Measurements from ENCODE around the gene SGMS1. TPM values are rescaled to one million over a fixed set of nuclear protein-coding genes. Genes with fewer than 3 reads are reported as not detected.

Gene SGMS1
- total and polyA plus RNA-seq, 8 donors = 47.0 to 58.1 (median 54.0) TPM

GRCh38 chr10:50438049-50438936 is 185.5 kb downstream of the SGMS1 start:
- no peak for TF ChIP-seq CTCF (IDR thresholded peaks at IDR 0.05)
- peak; percentile 29 for ATAC-seq
- no peaks in the 10 kb centered on the region for H3K36me3 ChIP-seq
- H3K27ac ChIP-seq = no peak overlapping the region
- H3K4me1 ChIP-seq = peaks cover 0 to 17% of the 10 kb centered on the region in 2 donors
- intact Hi-C loops (cut with DNase I) = no loop called here
- H3K27me3 ChIP-seq = no peaks in the 10 kb centered on the region
- DNase-seq = no peak
- H3K9me3 ChIP-seq = no peaks in the 10 kb centered on the region
- no peak overlapping the region for H3K4me3 ChIP-seq

- H3K27ac ChIP-seq = no peak overlapping the region
- no peaks in the 10 kb centered on the region for H3K36me3 ChIP-seq
- no peaks in the 10 kb centered on the region for H3K9me3 ChIP-seq
- no peak for TF ChIP-seq CTCF (IDR thresholded peaks at IDR 0.05)
- H3K27me3 ChIP-seq = no peaks in the 10 kb centered on the region
- ATAC-seq = peak; percentile 54
- H3K4me1 ChIP-seq = peaks cover 0 to 17% of the 10 kb centered on the region in 2 donors
- H3K4me3 ChIP-seq = no peak overlapping the region
- intact Hi-C loops (cut with DNase I) = no loop called here
- DNase-seq = no peak
Observed at GRCh38 chr10:50437248-50437647, 186.5 kb downstream of the SGMS1 start.

- no peak overlapping the region for H3K27ac ChIP-seq
Observed at GRCh38 chr10:50436805-50437204, 187.0 kb downstream of the SGMS1 start.

GRCh38 chr10:50432211-50433009 is 191.3 kb downstream of the SGMS1 start:
- no peaks in the 10 kb centered on the region for H3K9me3 ChIP-seq
- no peak overlapping the region for H3K27ac ChIP-seq
- no peaks in the 10 kb centered on the region for H3K36me3 ChIP-seq
- TF ChIP-seq CTCF (IDR thresholded peaks at IDR 0.05) = no peak
- no peak for DNase-seq
- no peak overlapping the region for H3K4me3 ChIP-seq
- no peak for ATAC-seq
- H3K4me1 ChIP-seq = peaks cover 5 to 24% of the 10 kb centered on the region in 2 donors
- H3K27me3 ChIP-seq = no peaks in the 10 kb centered on the region
- intact Hi-C loops (cut with DNase I) = no loop called here

More at GRCh38 chr10:50436805-50437204, 187.0 kb downstream of the SGMS1 start:
- intact Hi-C loops (cut with DNase I) = no loop called here
- H3K4me1 ChIP-seq = peaks cover 0 to 20% of the 10 kb centered on the region in 2 donors
- no peaks in the 10 kb centered on the region for H3K9me3 ChIP-seq
- DNase-seq (no peak), ATAC-seq (no peak)
- no peaks in the 10 kb centered on the region for H3K36me3 ChIP-seq
- no peaks in the 10 kb centered on the region for H3K27me3 ChIP-seq
- TF ChIP-seq CTCF (IDR thresholded peaks at IDR 0.05) = no peak
- no peak overlapping the region for H3K4me3 ChIP-seq

GRCh38 chr10:50431791-50432190 is 192.0 kb downstream of the SGMS1 start:
- Histone ChIP-seq H3K9me3 (no peaks in the 10 kb centered on the region), H3K27ac (peak overlapping the region in 1 of 2 donors; percentile 13), H3K4me3 (no peak overlapping the region), H3K36me3 (no peaks in the 10 kb centered on the region), H3K27me3 (no peaks in the 10 kb centered on the region), H3K4me1 (peaks cover 5 to 21% of the 10 kb centered on the region in 2 donors)
- no peak for DNase-seq
- TF ChIP-seq CTCF (IDR thresholded peaks at IDR 0.05) = no peak
- intact Hi-C loops (cut with DNase I) = no loop called here
- ATAC-seq = no peak
